Astrocyte (in vitro differentiated cells and primary cell): ENCODE results near the gene PDIA2.

ENCODE experiments used
- CTCF ChIP-seq: IDR thresholded peaks from 2 replicates; pipeline ENCODE4 v1.5.1; 2011; ENCODE audit warnings: low read depth, mild to moderate bottlenecking, inconsistent platforms, low read length, moderate library complexity; ENCODE audit not compliant: insufficient read depth
- EZH2 ChIP-seq: IDR thresholded peaks from 2 replicates; pipeline ENCODE4 v1.6.1; 2012; ENCODE audit warnings: mild to moderate bottlenecking, low read length, inconsistent platforms; ENCODE audit not compliant: insufficient read depth

GRCh38 chr16:255183-255582 lies 27.8 kb upstream of the PDIA2 start:
- no peak for TF ChIP-seq CTCF
- TF ChIP-seq EZH2: no peak
